Measurements from ENCODE around the gene MOXD1.
"Not testable (repeated sequence)": the region's sequence is repeated elsewhere in the genome, so short reads cannot be mapped to it uniquely, and the experiment has no call there.

Gene MOXD1

DNA sequence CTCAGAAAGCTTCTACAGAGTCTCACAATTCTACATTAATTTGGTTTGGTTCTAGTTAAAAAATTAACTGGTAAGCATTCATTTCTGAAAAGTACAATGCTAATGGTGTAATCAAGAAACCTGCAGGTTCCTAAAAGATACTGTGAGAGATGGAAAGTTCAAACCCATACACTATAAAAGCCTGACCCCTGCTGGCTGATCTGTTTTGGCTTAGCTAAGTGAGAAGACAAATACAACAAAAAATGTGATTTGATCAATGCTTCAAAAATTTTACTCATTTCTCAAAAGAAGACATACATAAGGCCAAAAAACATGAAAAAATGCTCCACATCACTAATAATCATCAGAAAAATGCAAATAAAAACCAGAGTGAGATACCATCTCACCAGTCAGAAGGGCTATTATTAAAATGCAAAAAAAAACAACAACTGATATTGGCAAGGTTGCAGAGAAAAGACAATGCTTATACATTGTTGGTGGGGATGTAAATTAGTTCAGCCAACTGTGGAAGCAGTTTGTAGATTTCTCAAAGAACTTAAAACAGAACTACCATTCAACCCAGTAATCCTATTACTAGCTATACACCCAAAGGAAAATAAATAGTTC, 102.8 kb downstream of the MOXD1 start:
- H3K4me3 ChIP-seq (ENCODE audit: low read depth, low read length), result no peak overlapping the region
- no peak for DNase-seq (ENCODE audit: low read depth)

- H3K4me3 ChIP-seq (ENCODE audit: low read depth, low read length), result no peak overlapping the region
- DNase-seq (ENCODE audit: low read depth), result no peak
These were observed 111.5 kb downstream of the MOXD1 start for GRCh38 chr6:132289756-132290155.

DNA sequence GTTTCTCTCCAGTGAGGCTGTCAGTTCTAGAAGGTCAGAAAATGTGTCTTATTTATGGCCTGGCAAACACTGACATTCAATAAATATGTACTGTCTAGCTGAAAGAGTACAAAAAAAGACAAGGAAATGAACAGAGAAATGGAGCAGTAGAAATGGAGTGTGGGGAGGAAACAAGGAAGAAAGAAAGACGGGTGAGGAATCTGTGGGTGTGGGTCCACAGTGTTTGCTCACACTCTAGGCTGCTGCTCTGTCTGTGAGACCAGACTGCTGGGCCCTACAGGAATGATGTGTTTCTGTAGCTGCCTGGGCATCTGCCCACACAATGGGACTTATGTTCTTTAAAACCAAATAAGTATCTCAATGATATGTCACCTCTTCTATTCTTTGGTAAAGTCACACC, 114.2 kb downstream of the MOXD1 start:
- H3K4me3 ChIP-seq (ENCODE audit: low read depth, low read length), result no peak overlapping the region

DNA sequence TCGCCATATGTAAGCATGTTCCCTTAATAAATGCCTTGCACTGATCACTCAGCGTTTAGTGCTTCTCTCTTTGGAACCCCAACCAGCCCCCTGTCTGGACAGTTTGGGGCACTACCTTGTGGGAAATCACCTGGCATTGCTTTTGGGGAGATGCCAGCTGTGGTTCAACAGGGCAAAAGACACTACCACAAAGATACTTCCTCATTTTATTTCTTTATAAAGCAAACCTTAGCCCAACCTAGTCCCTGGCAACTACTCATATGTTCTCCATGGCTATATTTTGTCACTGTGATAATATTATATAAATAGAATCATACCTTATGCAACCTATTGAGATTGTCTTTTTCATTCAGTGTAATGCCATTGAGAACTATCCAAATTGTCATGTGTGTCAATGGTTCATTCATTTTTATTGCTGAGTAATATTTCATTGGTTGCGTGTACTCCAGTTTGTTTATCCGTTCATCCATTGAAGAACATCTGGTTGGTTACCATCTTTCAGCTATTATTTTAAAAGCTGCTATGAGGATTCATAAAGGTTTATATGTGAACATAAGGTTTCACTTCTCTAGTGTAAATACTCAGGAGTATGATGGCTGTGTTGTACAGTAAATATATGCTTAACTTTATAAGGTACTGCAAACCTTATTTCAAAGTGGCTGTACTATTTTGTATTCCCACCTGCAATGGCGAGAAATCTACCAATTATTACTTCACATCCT, 114.8 kb downstream of the MOXD1 start:
- DNase-seq (ENCODE audit: low read depth), result no peak

More for the DNA sequence above, 114.2 kb downstream of the MOXD1 start:
- no peak for DNase-seq (ENCODE audit: low read depth)

DNA sequence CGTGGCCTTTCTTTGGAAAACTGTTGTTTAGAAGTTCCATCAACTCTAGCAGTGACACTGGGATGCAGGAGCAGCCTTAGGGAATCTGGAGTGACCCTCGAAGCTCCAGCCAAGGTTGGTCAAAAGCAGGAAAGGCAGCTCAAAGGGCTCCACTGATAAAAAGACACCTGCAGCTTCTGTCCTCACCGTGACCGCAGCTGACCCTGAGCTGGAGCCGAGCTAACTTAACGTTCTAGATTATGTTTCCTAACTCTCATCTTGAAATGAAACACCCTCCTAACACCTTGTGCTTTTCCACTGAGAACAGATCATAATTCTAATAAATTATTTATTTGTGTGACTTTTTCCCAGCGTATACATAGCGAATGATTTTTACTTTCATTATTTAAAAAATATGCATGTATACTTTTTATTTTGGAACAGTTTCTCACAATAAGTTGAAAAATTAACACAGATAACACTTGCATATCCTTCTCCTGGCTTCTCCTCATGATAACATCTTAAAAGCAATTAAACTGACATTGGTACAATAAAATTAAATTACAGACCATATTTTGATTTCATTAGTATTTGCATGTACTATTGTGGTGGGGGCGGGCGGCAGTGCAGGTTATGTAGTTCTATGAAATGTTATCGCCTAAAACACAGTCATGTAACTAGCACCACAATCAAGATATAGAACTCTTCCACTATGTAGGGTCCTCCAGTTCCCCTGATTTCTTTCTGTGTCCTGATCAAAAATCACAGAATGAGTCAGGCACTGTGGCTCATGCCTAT, 116.1 kb downstream of the MOXD1 start:
- no peak overlapping the region for H3K4me3 ChIP-seq (ENCODE audit: low read depth, low read length)
- DNase-seq (ENCODE audit: low read depth), result no peak

More for the DNA sequence above, 114.8 kb downstream of the MOXD1 start:
- no peak overlapping the region for H3K4me3 ChIP-seq (ENCODE audit: low read depth, low read length)

DNA sequence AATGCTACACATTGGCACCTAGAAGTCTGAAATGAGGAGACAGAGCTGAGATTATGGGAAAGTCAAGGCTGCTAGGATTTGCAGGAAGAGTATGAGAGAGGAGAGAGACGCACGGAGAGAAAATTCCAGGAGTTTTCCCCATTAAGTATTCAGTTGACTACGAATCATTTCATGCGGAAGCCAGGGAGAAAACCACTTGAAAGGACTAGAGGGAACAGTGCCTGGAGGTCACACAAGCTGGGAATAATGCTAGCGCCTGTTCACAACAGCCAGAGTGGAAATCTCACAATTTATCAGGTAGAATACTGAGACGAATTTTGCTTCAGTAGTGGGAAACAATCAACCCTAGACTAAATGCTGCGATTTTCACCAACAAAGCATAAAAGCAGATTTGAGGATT, 118.6 kb downstream of the MOXD1 start:
- DNase-seq (ENCODE audit: low read depth), result no peak
- no peak overlapping the region for H3K4me3 ChIP-seq (ENCODE audit: low read depth, low read length)

DNA sequence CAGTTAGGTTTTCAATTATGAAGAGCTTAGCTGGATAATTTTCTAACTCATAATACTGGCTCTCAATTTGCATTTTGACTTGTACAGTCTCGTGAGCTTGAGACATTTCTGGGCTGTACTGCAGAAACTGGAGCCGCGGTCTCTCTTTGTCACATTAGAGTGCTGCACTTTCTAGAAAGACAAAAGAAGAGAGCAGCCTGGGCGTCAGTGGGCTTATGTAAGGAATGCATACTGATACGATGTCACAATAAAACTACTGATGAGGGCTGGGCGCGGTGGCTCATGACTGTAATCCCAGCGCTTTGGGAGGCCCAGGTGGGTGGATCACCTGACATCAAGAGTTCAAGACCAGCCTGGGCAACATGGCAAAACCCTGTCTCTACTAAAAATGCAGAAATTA, 120.8 kb downstream of the MOXD1 start:
- no peak for DNase-seq (ENCODE audit: low read depth)
- H3K4me3 ChIP-seq (ENCODE audit: low read depth, low read length), result no peak overlapping the region

- no peak for DNase-seq (ENCODE audit: low read depth)
- H3K4me3 ChIP-seq (ENCODE audit: low read depth, low read length), result peak overlapping the region; percentile 53
These were observed 121.6 kb downstream of the MOXD1 start for GRCh38 chr6:132279592-132280139.

DNA sequence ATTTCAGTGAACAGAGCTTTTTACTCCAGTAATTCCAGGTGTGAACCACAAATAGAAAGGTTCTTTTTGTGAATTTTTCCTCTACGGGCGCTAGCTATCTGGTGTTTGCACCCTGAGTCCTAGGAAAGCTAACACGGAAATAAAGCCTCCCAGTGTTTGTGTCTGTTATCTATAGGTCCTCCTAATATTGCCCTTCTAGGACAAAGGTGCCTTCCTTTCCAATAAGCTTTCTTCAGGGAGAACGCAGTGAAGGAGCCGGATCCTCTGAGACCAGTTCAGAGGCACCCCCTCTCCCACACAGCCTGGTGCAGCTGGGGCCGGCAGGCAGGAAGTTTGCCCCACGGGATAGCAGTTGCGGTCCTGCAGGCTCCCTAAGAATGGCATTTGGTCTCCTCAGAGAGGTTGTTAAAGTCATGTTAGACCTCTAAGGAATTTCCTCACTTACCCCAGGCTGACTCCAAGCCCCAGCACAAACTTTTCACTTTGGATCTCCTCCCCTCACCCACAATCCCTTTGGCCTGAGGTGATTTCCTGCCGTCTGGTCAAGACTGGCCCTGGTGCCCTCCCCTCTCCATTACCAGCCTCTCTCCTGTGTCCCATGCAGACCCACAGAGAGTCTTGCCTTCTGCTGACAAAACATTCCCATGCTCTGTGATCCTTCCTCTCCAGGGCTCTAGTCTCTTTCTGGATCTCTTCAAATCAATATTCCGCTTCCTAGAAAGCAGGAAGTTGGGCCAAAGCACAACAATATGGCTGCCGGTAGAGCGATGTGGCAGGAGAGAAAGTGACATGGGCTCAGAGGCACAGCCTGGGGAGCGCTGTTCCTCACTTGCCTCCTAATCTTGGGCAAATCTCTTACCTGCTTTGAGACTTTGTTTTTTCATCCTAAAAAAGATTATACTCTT, 126.0 kb downstream of the MOXD1 start:
- no peak for DNase-seq (ENCODE audit: low read depth)
- H3K4me3 ChIP-seq (ENCODE audit: low read depth, low read length), result no peak overlapping the region

GRCh38 chr6:132272776-132273175, 128.5 kb downstream of the MOXD1 start:
- H3K4me3 ChIP-seq (ENCODE audit: low read depth, low read length), result no peak overlapping the region
- DNase-seq (ENCODE audit: low read depth), result no peak

GRCh38 chr6:132270726-132271402, 130.4 kb downstream of the MOXD1 start:
- no peak for DNase-seq (ENCODE audit: low read depth)
- no peak overlapping the region for H3K4me3 ChIP-seq (ENCODE audit: low read depth, low read length)

DNA sequence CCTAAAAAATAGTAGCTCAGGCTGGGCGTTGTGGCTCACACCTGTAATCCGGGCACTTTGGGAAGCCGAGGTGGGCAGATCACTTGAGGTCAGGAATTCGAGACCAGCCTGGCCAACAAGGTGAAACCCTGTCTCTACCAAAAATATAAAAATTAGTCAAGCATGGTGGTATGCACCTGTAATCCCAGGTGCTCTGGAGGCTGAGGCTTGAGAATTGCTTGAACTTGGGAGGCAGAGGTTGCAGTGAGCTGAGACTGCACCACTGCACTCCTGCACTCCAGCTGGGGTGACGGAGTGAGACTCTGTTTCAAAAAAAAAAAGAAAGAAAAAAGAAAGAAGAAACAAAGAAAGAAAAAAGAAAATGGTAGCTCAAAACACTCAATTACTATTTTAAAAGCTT, 132.6 kb downstream of the MOXD1 start:
- not testable (repeated sequence) for H3K4me3 ChIP-seq (ENCODE audit: low read depth, low read length); DNase-seq (ENCODE audit: low read depth)

DNA sequence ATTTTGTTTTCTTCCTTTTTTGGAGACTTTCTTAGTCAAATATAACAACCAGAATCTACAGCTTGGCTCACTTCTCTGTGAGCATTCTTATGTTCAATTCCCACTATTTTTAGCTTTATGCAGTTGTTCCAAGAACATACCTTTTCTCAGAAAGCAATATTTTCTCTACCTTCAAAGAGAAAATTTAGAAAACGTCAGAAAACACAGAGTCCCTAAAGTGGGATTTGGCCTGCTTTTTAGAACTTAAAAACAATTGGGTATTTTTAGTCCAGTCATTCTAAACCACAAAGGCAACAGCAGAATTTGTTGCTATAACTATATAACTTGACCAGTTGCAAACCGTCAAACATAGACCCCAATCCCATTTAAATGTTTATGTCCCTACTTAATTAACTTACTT, 133.1 kb downstream of the MOXD1 start:
- DNase-seq (ENCODE audit: low read depth), result no peak
- no peak overlapping the region for H3K4me3 ChIP-seq (ENCODE audit: low read depth, low read length)

GRCh38 chr6:132265451-132266097, 135.7 kb downstream of the MOXD1 start:
- no peak for DNase-seq (ENCODE audit: low read depth)
- no peak overlapping the region for H3K4me3 ChIP-seq (ENCODE audit: low read depth, low read length)

GRCh38 chr6:132264021-132264500, 137.2 kb downstream of the MOXD1 start:
- no peak for DNase-seq (ENCODE audit: low read depth)
- H3K4me3 ChIP-seq (ENCODE audit: low read depth, low read length), result no peak overlapping the region

GRCh38 chr6:132261354-132261753, 139.9 kb downstream of the MOXD1 start:
- no peak overlapping the region for H3K4me3 ChIP-seq (ENCODE audit: low read depth, low read length)
- DNase-seq (ENCODE audit: low read depth), result peak; percentile 70

DNA sequence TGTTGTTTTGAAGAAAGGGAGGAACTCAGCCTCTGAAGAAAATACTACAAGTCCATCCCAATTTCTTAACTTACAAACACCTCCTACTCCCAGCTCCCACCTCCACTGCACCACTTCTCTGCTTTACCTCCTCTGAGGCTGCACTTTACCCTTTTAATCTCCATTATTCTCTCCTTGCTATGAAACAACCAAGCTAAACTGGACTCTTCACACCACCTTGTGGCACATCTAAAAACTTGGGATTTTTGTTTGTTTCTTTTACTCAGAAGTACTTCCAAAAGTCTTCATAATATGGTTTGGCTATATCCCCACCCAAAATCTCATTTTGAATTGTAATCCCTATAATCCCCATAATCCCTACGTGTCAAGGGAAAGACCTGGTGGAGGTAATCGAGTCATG, 142.2 kb downstream of the MOXD1 start:
- DNase-seq (ENCODE audit: low read depth), result no peak
- H3K4me3 ChIP-seq (ENCODE audit: low read depth, low read length), result no peak overlapping the region

DNA sequence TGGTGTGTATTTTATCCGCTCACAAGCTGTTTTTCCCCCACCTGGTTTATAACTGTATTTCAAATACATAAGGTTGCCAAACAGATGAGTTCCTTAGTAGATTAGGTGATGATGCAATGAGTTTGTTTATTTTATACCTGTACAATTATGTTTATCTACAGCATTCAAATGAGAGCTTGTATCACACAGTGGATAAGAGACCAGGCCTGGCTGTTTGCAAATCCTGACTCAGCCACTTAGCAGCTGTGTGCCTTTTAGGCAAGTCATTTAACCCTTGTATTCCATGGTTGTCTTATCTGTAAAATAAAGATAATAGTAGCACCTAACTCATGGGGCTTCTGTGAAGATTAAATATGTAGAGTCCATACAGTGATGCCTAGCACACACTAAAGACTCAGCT, 143.7 kb downstream of the MOXD1 start:
- H3K4me3 ChIP-seq (ENCODE audit: low read depth, low read length), result no peak overlapping the region
- DNase-seq (ENCODE audit: low read depth), result no peak
